GM23338 (cell line): ENCODE results near the gene GALNT1. TPM values are rescaled to one million over a fixed set of nuclear protein-coding genes. Genes with fewer than 3 reads are reported as not detected.

Source experiments
- ATAC-seq: fragments of 200-7000 bp; cut with Tn5 transposase; 3 replicates; pipeline ENCODE4 v1.9.1; 2020
- DNase-seq: peaks from one replicate; pipeline ENCODE4 v3.0.0-alpha.2; 2015; ENCODE audit warnings: low spot score
- H2AFZ ChIP-seq: fragments of 200-600 bp; sonication (generic); 2 replicates; pipeline ENCODE4 v1.8.0; 2016; ENCODE audit warnings: antibody characterized with exemption, mild to moderate bottlenecking, moderate library complexity
- H3F3A ChIP-seq: fragments of 200-600 bp; sonication (generic); replicated peaks from 2 replicates; pipeline ENCODE4 v1.8.0; 2017; ENCODE audit warnings: antibody characterized with exemption, mixed run types, low read depth
- H3K27ac ChIP-seq: fragments of 200-600 bp; sonication (generic); 2 replicates; pipeline ENCODE4 v1.6.1; 2016; ENCODE audit warnings: low read depth
- H3K27me3 ChIP-seq: fragments of 200-600 bp; sonication (generic); 2 replicates; pipeline ENCODE4 v1.8.0; 2016; ENCODE audit warnings: mild to moderate bottlenecking, mixed run types, moderate library complexity; ENCODE audit not compliant: insufficient read depth
- H3K36me3 ChIP-seq: fragments of 200-600 bp; sonication (generic); 2 replicates; pipeline ENCODE4 v1.8.0; 2016; ENCODE audit warnings: mild to moderate bottlenecking; ENCODE audit not compliant: insufficient read depth
- H3K4me1 ChIP-seq: fragments of 200-600 bp; sonication (generic); 2 replicates; pipeline ENCODE4 v1.8.0; 2016; ENCODE audit warnings: mild to moderate bottlenecking, moderate library complexity; ENCODE audit not compliant: insufficient read depth
- H3K4me2 ChIP-seq: fragments of 200-600 bp; sonication (generic); 2 replicates; pipeline ENCODE4 v1.7.1; 2017; ENCODE audit warnings: mixed run types
- H3K4me3 ChIP-seq: fragments of 200-600 bp; sonication (generic); 2 replicates; pipeline ENCODE4 v1.6.1; 2016; ENCODE audit warnings: mixed run types
- H3K79me2 ChIP-seq: fragments of 200-600 bp; sonication (generic); replicated peaks from 2 replicates; pipeline ENCODE4 v1.8.0; 2017; ENCODE audit warnings: mild to moderate bottlenecking; ENCODE audit not compliant: insufficient read depth
- H3K9me2 ChIP-seq: fragments of 200-600 bp; sonication (generic); 2 replicates; pipeline ENCODE4 v1.8.0; 2017; ENCODE audit not compliant: insufficient read depth
- H4K20me1 ChIP-seq: fragments of 200-600 bp; sonication (generic); replicated peaks from 2 replicates; pipeline ENCODE4 v1.8.0; 2017; ENCODE audit warnings: mild to moderate bottlenecking; ENCODE audit not compliant: insufficient read depth
- H3K27ac Mint-ChIP-seq: 2 replicates; pipeline ENCODE4 v1.8.0; 2020; ENCODE audit warnings: inconsistent platforms, mild to moderate bottlenecking, moderate library complexity, mixed read lengths
- H3K27me3 Mint-ChIP-seq: 3 replicates; pipeline ENCODE4 v1.8.0; 2022; ENCODE audit warnings: low read depth, mild to moderate bottlenecking, moderate library complexity, mixed read lengths, inconsistent platforms; ENCODE audit not compliant: insufficient read depth, poor library complexity
- H3K36me3 Mint-ChIP-seq: 3 replicates; pipeline ENCODE4 v1.8.0; 2021; ENCODE audit warnings: low read depth, mild to moderate bottlenecking, inconsistent platforms, moderate library complexity, mixed read lengths
- H3K4me1 Mint-ChIP-seq: 3 replicates; pipeline ENCODE4 v1.8.0; 2020; ENCODE audit warnings: mild to moderate bottlenecking, inconsistent platforms, mixed read lengths
- H3K4me3 Mint-ChIP-seq: 3 replicates; pipeline ENCODE4 v1.8.0; 2021; ENCODE audit warnings: moderate library complexity, mild to moderate bottlenecking, inconsistent platforms, mixed read lengths
- H3K9me3 Mint-ChIP-seq: 3 replicates; pipeline ENCODE4 v1.8.0; 2020; ENCODE audit warnings: moderate library complexity, mild to moderate bottlenecking, inconsistent platforms, mixed read lengths
- CTCF ChIP-seq, 2 experiments: fragments of 200-600 bp in 1 of 2; sonication (generic) in 1 of 2; conservative IDR thresholded peaks; 2 replicates each; pipeline versions ENCODE4 v1.5.1 to v1.6.1; 2016 to 2017; ENCODE audit warnings: antibody characterized with exemption in 2 of 2, low read depth in 2 of 2, mild to moderate bottlenecking in 2 of 2, moderate library complexity in 1 of 2
- NANOG ChIP-seq: IDR thresholded peaks from 2 replicates; pipeline ENCODE4 v1.6.1; 2016; ENCODE audit warnings: antibody characterized with exemption, borderline replicate concordance
- REST ChIP-seq: IDR thresholded peaks from one replicate; pipeline ENCODE4 v1.6.1; 2018; ENCODE audit warnings: antibody characterized with exemption; ENCODE audit not compliant: unreplicated experiment
- microRNA-seq: library from miRNA; unstranded; fragments of <30 nt; microRNA quantifications from one replicate; pipeline ENCODE4, GENCODE V29; 2017
- polyA plus RNA-seq: library from polyadenylated mRNA; unstranded; fragments of >200 nt; fragmentation: Nextera tagmentation; extraction: Ambion mirVana; gene quantifications from 2 replicates; pipeline ENCODE4 v1.2.1, GENCODE V29; 2016
- total RNA-seq: library from RNA; depleted of rRNA; stranded (reverse); fragments of >200 nt; shearing (Covaris generic); gene quantifications from 2 replicates; pipeline ENCODE4 v1.2.3, GENCODE V29; 2014; rRNA removed

The GALNT1 gene
- total and polyA plus RNA-seq, 2 experiments from 2014 or later = 37.4 to 60.8 TPM

GRCh38 chr18:35755369-35755768 is 173.8 kb downstream of the GALNT1 start:
- no peaks in the 10 kb centered on the region for H3K9me2 ChIP-seq
- H3K4me3 ChIP-seq = no peak overlapping the region
- Mint-ChIP-seq H3K27ac (no peak overlapping the region), H3K27me3 (peaks cover 12% of the 10 kb centered on the region), H3K4me1 (peaks cover 17% of the 10 kb centered on the region), H3K9me3 (peaks cover 36% of the 10 kb centered on the region), H3K36me3 (peaks cover 44% of the 10 kb centered on the region), H3K4me3 (no peak overlapping the region)
- no peak for ATAC-seq
- H3F3A ChIP-seq = no peaks in the 10 kb centered on the region
- H3K4me1 ChIP-seq = peaks cover 7% of the 10 kb centered on the region; the same call in 1 of the 2 replicates
- DNase-seq = no peak
- no peaks in the 10 kb centered on the region for H4K20me1 ChIP-seq
- H3K4me2 ChIP-seq = no peak overlapping the region
- peaks cover 16% of the 10 kb centered on the region; the same call in 1 of the 2 replicates for H3K36me3 ChIP-seq
- no peaks in the 10 kb centered on the region for H3K27me3 ChIP-seq
- no peak overlapping the region for H3K27ac ChIP-seq
- H3K79me2 ChIP-seq = no peaks in the 10 kb centered on the region
- peak; percentile 25 for TF ChIP-seq REST
- no peak for TF ChIP-seq CTCF (conservative IDR thresholded peaks at IDR 0.05; ENCODE audit: low read depth in 2 of 2)
- no peak for TF ChIP-seq NANOG
- no peak overlapping the region for H2AFZ ChIP-seq

GRCh38 chr18:35756506-35757117 is 175.1 kb downstream of the GALNT1 start:
- H3K27me3 ChIP-seq = no peaks in the 10 kb centered on the region
- no peak overlapping the region for H3K27ac ChIP-seq
- no peaks in the 10 kb centered on the region for H3F3A ChIP-seq
- H3K79me2 ChIP-seq = no peaks in the 10 kb centered on the region
- Mint-ChIP-seq H3K4me3 (no peak overlapping the region), H3K4me1 (peaks cover 13% of the 10 kb centered on the region), H3K27me3 (peaks cover 10% of the 10 kb centered on the region), H3K9me3 (peaks cover 45% of the 10 kb centered on the region), H3K36me3 (peaks cover 49% of the 10 kb centered on the region), H3K27ac (no peak overlapping the region)
- DNase-seq = peak; percentile 83
- TF ChIP-seq NANOG (no peak), CTCF (conservative IDR thresholded peaks at IDR 0.05; ENCODE audit: low read depth in 2 of 2) (peak; percentile 91 to 92)
- H3K4me2 ChIP-seq = no peak overlapping the region
- no peaks in the 10 kb centered on the region for H4K20me1 ChIP-seq
- peaks cover 7% of the 10 kb centered on the region; the same call in 1 of the 2 replicates for H3K4me1 ChIP-seq
- ATAC-seq = peak; percentile 95
- H2AFZ ChIP-seq = 0 out of 2 replicates have a peak overlapping the region, but pooled peaks have one; percentile 0
- H3K4me3 ChIP-seq = no peak overlapping the region
- H3K9me2 ChIP-seq = no peaks in the 10 kb centered on the region
- peaks cover 16% of the 10 kb centered on the region; the same call in 1 of the 2 replicates for H3K36me3 ChIP-seq

Small RNA genes lying within 50 kb of the gene (microRNA-seq; reads per million reads assigned to microRNA genes)
- gene MIR3975 = not detected

Other genes starting within 250 kb of the GALNT1 start
- gene ZNF24, start 237.3 kb upstream of the GALNT1 start, total RNA-seq = 50.8 and 52.4 TPM in 2 replicates
- gene ZNF24, start 237.3 kb upstream of the GALNT1 start, polyA plus RNA-seq = 57.9 and 75.2 TPM in 2 replicates
- gene ZNF396, start 204.4 kb upstream of the GALNT1 start, total RNA-seq = 0.31 and 0.85 TPM in 2 replicates
- 0.36 and 0.52 TPM in 2 replicates for gene ZNF396, start 204.4 kb upstream of the GALNT1 start, polyA plus RNA-seq
- gene INO80C, start 83.8 kb upstream of the GALNT1 start, total RNA-seq = 16.3 and 22.6 TPM in 2 replicates
- 52.3 and 52.8 TPM in 2 replicates for gene INO80C, start 83.8 kb upstream of the GALNT1 start, polyA plus RNA-seq